ENCODE measurements around the gene DNAJA4. TPM values are rescaled to one million over a fixed set of nuclear protein-coding genes. Genes with fewer than 3 reads are reported as not detected.

Gene DNAJA4
- total and polyA plus RNA-seq, 2 of the 13 experiments (the other 11 are each of a cell fraction or from before 2014, with no cell fraction given) = not detected

- no peak for TF ChIP-seq ZNF318 (CRISPR knock-in tag; IDR thresholded peaks at IDR 0.05)
- no peak for TF ChIP-seq KMT2B (CRISPR knock-in tag; IDR thresholded peaks at IDR 0.05)
- TF ChIP-seq THYN1 (CRISPR knock-in tag; IDR thresholded peaks at IDR 0.05; ENCODE audit: borderline replicate concordance, low read depth) = no peak
- TF ChIP-seq GABPB1 (CRISPR knock-in tag; IDR thresholded peaks at IDR 0.05) = 0 out of 2 replicates have a peak, but pooled peaks have one; percentile 25
- no peak for TF ChIP-seq PAF1 (CRISPR knock-in tag; IDR thresholded peaks at IDR 0.05)
- TF ChIP-seq ZNF256 (CRISPR knock-in tag; conservative IDR thresholded peaks at IDR 0.05) = no peak
- TF ChIP-seq RAD21 (CRISPR knock-in tag; IDR thresholded peaks at IDR 0.05) = peak; percentile 88
- no peak for TF ChIP-seq SOX6 (IDR thresholded peaks at IDR 0.05)
- TF ChIP-seq SOX6 (CRISPR knock-in tag; IDR thresholded peaks at IDR 0.05) = peak; percentile 42; the same call in 1 of the 2 replicates
- no peak for TF ChIP-seq ZNF839 (CRISPR knock-in tag; IDR thresholded peaks at IDR 0.05; ENCODE audit: borderline replicate concordance)
- no peak for TF ChIP-seq TP53 (CRISPR knock-in tag; conservative IDR thresholded peaks at IDR 0.05)
- TF ChIP-seq KAT8 (CRISPR knock-in tag; IDR thresholded peaks at IDR 0.05) = no peak
- no peak for TF ChIP-seq JDP2 (CRISPR knock-in tag; IDR thresholded peaks at IDR 0.05; ENCODE audit: borderline replicate concordance)
- TF ChIP-seq ZNF574 (CRISPR knock-in tag; IDR thresholded peaks at IDR 0.05) = no peak
- no peak for TF ChIP-seq ZZZ3 (CRISPR knock-in tag; IDR thresholded peaks at IDR 0.05; ENCODE audit: borderline replicate concordance)
- TF ChIP-seq ZFP41 (CRISPR knock-in tag; IDR thresholded peaks at IDR 0.05; ENCODE audit: borderline replicate concordance) = no peak
- TF ChIP-seq ZBTB7B (CRISPR knock-in tag; IDR thresholded peaks at IDR 0.05) = 0 out of 2 replicates have a peak, but pooled peaks have one; percentile 58
- TF ChIP-seq GATAD1 (CRISPR knock-in tag; IDR thresholded peaks at IDR 0.05) = 0 out of 2 replicates have a peak, but pooled peaks have one; percentile 23
- TF ChIP-seq ZNF781 (CRISPR knock-in tag; IDR thresholded peaks at IDR 0.05; ENCODE audit: borderline replicate concordance, not compliant biosample characterization) = no peak
- TF ChIP-seq PHB2 (IDR thresholded peaks at IDR 0.05; ENCODE audit: partially characterized antibody) = no peak
Observed at GRCh38 chr15:78308422-78309032, 44.2 kb downstream of the DNAJA4 start (continued).

Data from HepG2 (cell line).